Thyroid gland (tissue), 4 donors: ENCODE measurements around the gene RPS6KB2.

Experiments
- POLR2A ChIP-seq, 2 donors: fragments of 450-650 bp; IDR thresholded peaks; one replicate each; pipeline ENCODE4 v1.6.1; 2017; ENCODE audit warnings: antibody characterized with exemption in 2 of 2, mild to moderate bottlenecking in 2 of 2, moderate library complexity in 1 of 2
- TF ChIP-seq, protein P1 (sequence below), 6 experiments: fragments of 200-600 bp in 3 of 6; fragments of 450-650 bp in 3 of 6; sonication (generic) in 3 of 6; IDR thresholded peaks; one replicate each; pipeline ENCODE4 v1.5.1; 2016 to 2019; ENCODE audit warnings: antibody characterized with exemption in 6 of 6, mild to moderate bottlenecking in 2 of 6, inconsistent platforms in 1 of 6, moderate library complexity in 1 of 6

DNA sequence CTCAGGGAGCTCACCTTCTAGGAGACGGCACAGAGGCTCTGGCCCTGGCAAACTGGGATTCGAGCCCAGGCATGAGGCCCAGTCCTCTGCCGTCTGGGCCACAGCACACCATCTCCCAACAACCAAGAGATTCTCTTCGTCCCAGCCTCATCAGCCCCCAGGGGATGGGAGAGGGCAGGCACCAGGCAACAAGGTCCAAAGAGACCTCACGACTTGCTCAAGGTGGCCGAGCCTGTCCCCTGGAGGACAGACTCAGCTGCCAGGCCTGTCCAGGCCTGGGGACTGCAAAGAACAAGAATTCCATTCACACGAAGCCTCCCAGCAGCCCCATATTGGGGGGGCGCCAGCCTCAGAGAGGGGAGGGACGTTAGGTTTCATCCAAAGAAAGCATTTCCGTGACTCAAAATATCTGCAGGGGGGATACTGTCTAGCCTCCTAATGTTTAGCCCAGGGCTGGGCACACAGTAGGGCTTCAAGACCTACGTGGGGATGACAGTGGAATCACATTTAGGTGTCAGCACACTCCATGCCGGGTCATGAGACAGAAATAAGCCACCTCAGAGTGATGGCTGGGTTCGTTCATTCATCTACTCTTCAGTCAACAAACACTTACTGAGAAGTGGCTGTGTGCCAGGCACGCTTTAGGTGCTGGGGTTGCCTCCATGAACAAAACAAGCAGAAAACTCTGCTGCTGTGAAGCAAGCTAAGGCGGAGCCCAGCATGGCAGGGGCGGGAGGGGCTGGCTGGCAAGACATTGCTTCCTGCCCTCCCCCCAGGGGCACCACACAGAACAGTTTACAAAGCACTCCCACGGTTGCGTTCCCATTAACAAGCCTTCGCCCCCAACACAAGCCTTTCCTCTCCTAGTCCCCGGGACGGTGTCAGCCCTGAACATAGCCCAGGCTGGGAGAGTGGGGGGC lies 11.6 kb upstream of the RPS6KB2 start:
- TF ChIP-seq, protein P1, sequence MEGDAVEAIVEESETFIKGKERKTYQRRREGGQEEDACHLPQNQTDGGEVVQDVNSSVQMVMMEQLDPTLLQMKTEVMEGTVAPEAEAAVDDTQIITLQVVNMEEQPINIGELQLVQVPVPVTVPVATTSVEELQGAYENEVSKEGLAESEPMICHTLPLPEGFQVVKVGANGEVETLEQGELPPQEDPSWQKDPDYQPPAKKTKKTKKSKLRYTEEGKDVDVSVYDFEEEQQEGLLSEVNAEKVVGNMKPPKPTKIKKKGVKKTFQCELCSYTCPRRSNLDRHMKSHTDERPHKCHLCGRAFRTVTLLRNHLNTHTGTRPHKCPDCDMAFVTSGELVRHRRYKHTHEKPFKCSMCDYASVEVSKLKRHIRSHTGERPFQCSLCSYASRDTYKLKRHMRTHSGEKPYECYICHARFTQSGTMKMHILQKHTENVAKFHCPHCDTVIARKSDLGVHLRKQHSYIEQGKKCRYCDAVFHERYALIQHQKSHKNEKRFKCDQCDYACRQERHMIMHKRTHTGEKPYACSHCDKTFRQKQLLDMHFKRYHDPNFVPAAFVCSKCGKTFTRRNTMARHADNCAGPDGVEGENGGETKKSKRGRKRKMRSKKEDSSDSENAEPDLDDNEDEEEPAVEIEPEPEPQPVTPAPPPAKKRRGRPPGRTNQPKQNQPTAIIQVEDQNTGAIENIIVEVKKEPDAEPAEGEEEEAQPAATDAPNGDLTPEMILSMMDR (IDR thresholded peaks at IDR 0.05), result no peak
- TF ChIP-seq POLR2A (IDR thresholded peaks at IDR 0.05), result no peak
